WTC11 (cell line): Measurements from ENCODE around the gene IGSF5. TPM values are rescaled to one million over a fixed set of nuclear protein-coding genes. Genes with fewer than 3 reads are reported as not detected.

Experiments
- ATAC-seq: fragments of 200-7000 bp; cut with Tn5 transposase; 2 replicates; pipeline ENCODE4 v1.10.0; 2021; ENCODE audit warnings: mild to moderate bottlenecking, moderate library complexity
- CTCF ChIA-PET: fragments of 300-600 bp; sonication (Branson Sonifier 250); formaldehyde crosslinking; loops from one replicate; lab custom pipeline; 2021; ENCODE audit warnings: antibody characterized with exemption; lab: Charles Lee
- POLR2A ChIA-PET: fragments of 350-600 bp; sonication (Branson Sonifier 250); formaldehyde crosslinking; loops from one replicate; lab custom pipeline; 2021; ENCODE audit warnings: antibody characterized with exemption; lab: Charles Lee
- DNase-seq: peaks from one replicate; pipeline ENCODE4 v3.0.0; 2021; ENCODE audit warnings: low spot score
- H3K27ac Mint-ChIP-seq: 2 replicates; pipeline ENCODE4 v1.8.0; 2021; ENCODE audit warnings: mixed read lengths
- H3K27me3 Mint-ChIP-seq: 2 replicates; pipeline ENCODE4 v1.8.0; 2021; ENCODE audit warnings: low read depth, mild to moderate bottlenecking, moderate library complexity, mixed read lengths
- H3K36me3 Mint-ChIP-seq: 2 replicates; pipeline ENCODE4 v1.8.0; 2021; ENCODE audit warnings: mixed read lengths
- H3K4me1 Mint-ChIP-seq: 2 replicates; pipeline ENCODE4 v1.8.0; 2022; ENCODE audit warnings: mixed read lengths
- H3K4me3 Mint-ChIP-seq: 2 replicates; pipeline ENCODE4 v1.8.0; 2021; ENCODE audit warnings: mild to moderate bottlenecking, moderate library complexity, mixed read lengths
- H3K9me3 Mint-ChIP-seq: 2 replicates; pipeline ENCODE4 v1.8.0; 2021; ENCODE audit warnings: mixed read lengths
- ATF1 ChIP-seq: sonication (generic); formaldehyde crosslinking; IDR thresholded peaks from 2 replicates; pipeline ENCODE4 v1.8.1; 2023; ENCODE audit warnings: mild to moderate bottlenecking, moderate library complexity, missing genetic modification reagents
- CDX4 ChIP-seq: fragments of 250-450 bp; sonication (Bioruptor Pico); IDR thresholded peaks from 2 replicates; pipeline ENCODE4 v1.9.0; 2021; ENCODE audit warnings: moderate library complexity, mild to moderate bottlenecking, inconsistent platforms, borderline replicate concordance
- CTCF ChIP-seq: fragments of 200-600 bp; IDR thresholded peaks from 2 replicates; pipeline ENCODE4 v1.8.0; 2022; ENCODE audit warnings: antibody characterized with exemption
- FOXJ3 ChIP-seq: sonication (generic); formaldehyde crosslinking; IDR thresholded peaks from 2 replicates; pipeline ENCODE4 v1.9.0; 2021; ENCODE audit warnings: missing genetic modification reagents, mild to moderate bottlenecking, borderline replicate concordance
- KAT7 ChIP-seq: sonication (generic); formaldehyde crosslinking; IDR thresholded peaks from 2 replicates; pipeline ENCODE4 v1.8.1; 2023; ENCODE audit warnings: missing genetic modification reagents, mild to moderate bottlenecking, borderline replicate concordance
- MYBL2 ChIP-seq: sonication (generic); formaldehyde crosslinking; IDR thresholded peaks from 2 replicates; pipeline ENCODE4 v1.8.1; 2023; ENCODE audit warnings: mild to moderate bottlenecking, moderate library complexity, missing genetic modification reagents
- NR3C1 ChIP-seq: sonication (generic); formaldehyde crosslinking; conservative IDR thresholded peaks from 2 replicates; pipeline ENCODE4 v1.8.1; 2023; ENCODE audit warnings: low read depth, mild to moderate bottlenecking, missing genetic modification reagents
- OVOL2 ChIP-seq: fragments of 250-450 bp; sonication (Bioruptor Pico); IDR thresholded peaks from 2 replicates; pipeline ENCODE4 v1.9.0; 2021; ENCODE audit warnings: mild to moderate bottlenecking, borderline replicate concordance
- SOX15 ChIP-seq: fragments of 250-450 bp; sonication (Bioruptor Pico); IDR thresholded peaks from 2 replicates; pipeline ENCODE4 v1.9.0; 2021; ENCODE audit warnings: mild to moderate bottlenecking
- TCF7 ChIP-seq: sonication (generic); formaldehyde crosslinking; IDR thresholded peaks from 2 replicates; pipeline ENCODE4 v1.8.0; 2022; ENCODE audit warnings: mild to moderate bottlenecking, low read depth, missing genetic modification reagents, moderate library complexity
- TEAD1 ChIP-seq: sonication (generic); formaldehyde crosslinking; IDR thresholded peaks from 2 replicates; pipeline ENCODE4 v1.8.0; 2022; ENCODE audit warnings: mild to moderate bottlenecking, missing genetic modification reagents
- TEAD4 ChIP-seq: sonication (generic); formaldehyde crosslinking; IDR thresholded peaks from 2 replicates; pipeline ENCODE4 v1.8.0; 2022; ENCODE audit warnings: mild to moderate bottlenecking, missing genetic modification reagents
- USF1 ChIP-seq: sonication (generic); formaldehyde crosslinking; IDR thresholded peaks from 2 replicates; pipeline ENCODE4 v1.8.0; 2022; ENCODE audit warnings: mild to moderate bottlenecking, missing genetic modification reagents
- ZNF281 ChIP-seq: sonication (generic); formaldehyde crosslinking; IDR thresholded peaks from 2 replicates; pipeline ENCODE4 v1.8.0; 2023; ENCODE audit warnings: mild to moderate bottlenecking, missing genetic modification reagents
- ZNF425 ChIP-seq: fragments of 250-450 bp; sonication (Bioruptor Pico); conservative IDR thresholded peaks from 2 replicates; pipeline ENCODE4 v1.9.0; 2021; ENCODE audit warnings: mild to moderate bottlenecking
- ZNF671 ChIP-seq: fragments of 250-450 bp; sonication (Bioruptor Pico); IDR thresholded peaks from 2 replicates; pipeline ENCODE4 v1.8.0; 2021; ENCODE audit warnings: mild to moderate bottlenecking
- total RNA-seq: library from RNA; stranded (reverse); gene quantifications from 3 replicates; pipeline ENCODE4 v1.2.3, GENCODE V29; 2021

The IGSF5 gene
- total RNA-seq, 1 experiment from 2014 or later = 3.6 TPM

GRCh38 chr21:39714331-39714730 lies 30.7 kb upstream of the IGSF5 start:
- ATAC-seq (no peak), DNase-seq (no peak)
- no peaks in the 10 kb centered on the region; the same call in 1 of the 2 replicates for H3K27me3 Mint-ChIP-seq
- TF ChIP-seq MYBL2 (CRISPR knock-in tag) (no peak), ZNF671 (CRISPR knock-in tag) (no peak), USF1 (CRISPR knock-in tag) (no peak), SOX15 (CRISPR knock-in tag) (no peak), TEAD1 (CRISPR knock-in tag) (no peak), CTCF (no peak), FOXJ3 (CRISPR knock-in tag) (no peak), ATF1 (CRISPR knock-in tag) (no peak), OVOL2 (CRISPR knock-in tag) (no peak), TEAD4 (no peak), TCF7 (CRISPR knock-in tag) (no peak), KAT7 (no peak)
- no peak overlapping the region for H3K27ac Mint-ChIP-seq
- H3K4me1 Mint-ChIP-seq = peaks cover 18% of the 10 kb centered on the region
- peaks cover 39% of the 10 kb centered on the region for H3K36me3 Mint-ChIP-seq
- peaks cover 15% of the 10 kb centered on the region for H3K9me3 Mint-ChIP-seq
- CTCF ChIA-PET = interaction anchor here (0.7 to 2.2 kb wide), 3 partner anchors 35 to 196 kb away, joined by 4 to 12 read pairs (median 7); no protein-coding TSS in a partner anchor
- no peak overlapping the region for H3K4me3 Mint-ChIP-seq
- POLR2A ChIA-PET = no interaction called here

GRCh38 chr21:39715804-39716397 lies 29.1 kb upstream of the IGSF5 start:
- CTCF ChIA-PET = interaction anchor here (1.5 kb wide), 1 partner anchor 14 kb away, joined by 3 read pairs; no protein-coding TSS in a partner anchor
- Mint-ChIP-seq H3K4me1 (peaks cover 14% of the 10 kb centered on the region), H3K27ac (no peak overlapping the region), H3K4me3 (no peak overlapping the region), H3K27me3 (no peaks in the 10 kb centered on the region), H3K9me3 (peaks cover 9% of the 10 kb centered on the region; the same call in 1 of the 2 replicates), H3K36me3 (peaks cover 29% of the 10 kb centered on the region)
- peak; percentile 82 for ATAC-seq
- peak; percentile 54 for DNase-seq
- POLR2A ChIA-PET = no interaction called here
- peak; percentile 78 for TF ChIP-seq CTCF
- TF ChIP-seq ZNF281 (CRISPR knock-in tag) = no peak
- TF ChIP-seq, all 79 proteins: peak for 1

GRCh38 chr21:39720126-39720778 lies 24.7 kb upstream of the IGSF5 start:
- H3K36me3 Mint-ChIP-seq = peaks cover 39% of the 10 kb centered on the region
- H3K4me3 Mint-ChIP-seq = no peak overlapping the region
- H3K27ac Mint-ChIP-seq = no peak overlapping the region
- ATAC-seq = no peak
- peaks cover 38% of the 10 kb centered on the region for H3K9me3 Mint-ChIP-seq
- ChIA-PET POLR2A (no interaction called here), CTCF (interaction anchor here (0.6 to 1.3 kb wide), 4 partner anchors 12 to 203 kb away, joined by 3 read pairs; no protein-coding TSS in a partner anchor)
- peaks cover 8% of the 10 kb centered on the region for H3K4me1 Mint-ChIP-seq
- H3K27me3 Mint-ChIP-seq = no peaks in the 10 kb centered on the region
- DNase-seq = no peak
- TF ChIP-seq CTCF (no peak), ZNF425 (no peak), NR3C1 (CRISPR knock-in tag) (no peak), CDX4 (no peak)
